Ovary (tissue), 9 donors: ENCODE measurements around the gene ADAD2. TPM values are rescaled to one million over a fixed set of nuclear protein-coding genes. Genes with fewer than 3 reads are reported as not detected.
A peak's percentile ranks its signal among the peaks of the same experiment; 100 is the strongest.

Source experiments
- DNase-seq, 5 donors: peaks; one replicate each; pipeline ENCODE4 v3.0.0-alpha.2; 2019 to 2020
- H3K27ac ChIP-seq, 2 donors: fragments of 200-600 bp; one replicate each; pipeline versions ENCODE4 v1.5.1 to v1.8.0; 2019 to 2022
- H3K27me3 ChIP-seq: fragments of 200-600 bp; one replicate; pipeline ENCODE4 v1.8.0; 2022
- H3K36me3 ChIP-seq: fragments of 200-600 bp; sonication (generic); one replicate; pipeline ENCODE4 v1.5.1; 2019
- H3K4me1 ChIP-seq: one replicate; pipeline ENCODE4 v1.8.1; 2013; ENCODE audit warnings: mild to moderate bottlenecking, moderate library complexity; ENCODE audit not compliant: insufficient read depth
- H3K4me3 ChIP-seq: fragments of 200-600 bp; sonication (generic); one replicate; pipeline ENCODE4 v1.5.1; 2017
- H3K9me3 ChIP-seq, 2 donors: fragments of 200-600 bp in 1 of 2; sonication (generic) in 1 of 2; one replicate each; pipeline versions ENCODE4 v1.5.1 to v1.8.1; 2013 to 2019; ENCODE audit warnings: mild to moderate bottlenecking in 1 of 2, moderate library complexity in 1 of 2
- EP300 ChIP-seq: sonication (generic); formaldehyde crosslinking; IDR thresholded peaks from one replicate; pipeline ENCODE4 v1.6.1; 2017; ENCODE audit warnings: antibody characterized with exemption
- POLR2A ChIP-seq: fragments of 450-650 bp; IDR thresholded peaks from one replicate; pipeline ENCODE4 v1.6.1; 2017; ENCODE audit warnings: antibody characterized with exemption, mild to moderate bottlenecking, moderate library complexity
- WGBS, 3 donors: extraction: QIAGEN DNeasy Blood & Tissue Kit in 1 of 3; methylation state at CpG; one replicate each; pipeline versions ENCODE4 v1.1.5 to v1.1.7; 2013 to 2017; 5-methylcytosine and 5-hydroxymethylcytosine counted together
- intact Hi-C, 4 donors: fragments of 100-400 bp; cut with DNase I; formaldehyde crosslinking; loops; one replicate each; pipeline versions ENCODE4 v1.11.0 to v1.15.1; 2022 to 2023
- polyA plus RNA-seq, 2 donors: library from polyadenylated mRNA; stranded (reverse); fragments of 200-250 nt in 1 of 2; fragments of 350-450 nt in 1 of 2; fragmentation: Illumina TruSeq in 1 of 2; extraction: RNeasy Lipid Tissue Mini Kit (QIAGEN cat#74804) in 1 of 2; gene quantifications; one replicate each; pipeline ENCODE4 v1.2.3, GENCODE V29; 2013 to 2014
- total RNA-seq, 7 donors: library from RNA; depleted of rRNA in 2 of 7; stranded (reverse); fragments of >200 nt in 2 of 7; fragmentation: NEBNext Ultra II Directional in 3 of 7; extraction: Animal tissue kit (Norgen Biotek cat#: 25700) in 3 of 7; gene quantifications; one replicate each; pipeline versions ENCODE4 v1.1.0 to v1.2.4, GENCODE V29; 2016 to 2023
- TF ChIP-seq, protein P1 (sequence below), 3 donors: fragments of 450-650 bp in 2 of 3; fragments of 200-600 bp in 1 of 3; IDR thresholded peaks; one replicate each; pipeline versions ENCODE4 v1.5.1 to v1.8.0; 2016 to 2022; ENCODE audit warnings: antibody characterized with exemption in 3 of 3, mild to moderate bottlenecking in 1 of 3
- donor health status: DM: no; HTN: no; CAD: no; lungs with moderate emphysema.
- donor health status: DM: no; HTN: no; CAD: no.
- donor health status: Bipolar disorder and iron deficiency.
- donor health status: DM: yes; HTN: yes; CAD: no.
- donor health status: DM: no; HTN: no; CAD: no.
- donor health status: DM: yes; HTN: yes; CAD: no.

ADAD2 gene
- total and polyA plus RNA-seq, 9 donors = 0.12 to 2.0 (median 0.84) TPM; not detected in 5

GRCh38 chr16:84226026-84226425 lies 35.1 kb downstream of the ADAD2 start:
- WGBS, 3 donors = 82 to 88% (median 87%) methylated on average over 8 of the region's 8 CpGs
- TF ChIP-seq EP300 (no peak), POLR2A (no peak)
- TF ChIP-seq, protein P1, sequence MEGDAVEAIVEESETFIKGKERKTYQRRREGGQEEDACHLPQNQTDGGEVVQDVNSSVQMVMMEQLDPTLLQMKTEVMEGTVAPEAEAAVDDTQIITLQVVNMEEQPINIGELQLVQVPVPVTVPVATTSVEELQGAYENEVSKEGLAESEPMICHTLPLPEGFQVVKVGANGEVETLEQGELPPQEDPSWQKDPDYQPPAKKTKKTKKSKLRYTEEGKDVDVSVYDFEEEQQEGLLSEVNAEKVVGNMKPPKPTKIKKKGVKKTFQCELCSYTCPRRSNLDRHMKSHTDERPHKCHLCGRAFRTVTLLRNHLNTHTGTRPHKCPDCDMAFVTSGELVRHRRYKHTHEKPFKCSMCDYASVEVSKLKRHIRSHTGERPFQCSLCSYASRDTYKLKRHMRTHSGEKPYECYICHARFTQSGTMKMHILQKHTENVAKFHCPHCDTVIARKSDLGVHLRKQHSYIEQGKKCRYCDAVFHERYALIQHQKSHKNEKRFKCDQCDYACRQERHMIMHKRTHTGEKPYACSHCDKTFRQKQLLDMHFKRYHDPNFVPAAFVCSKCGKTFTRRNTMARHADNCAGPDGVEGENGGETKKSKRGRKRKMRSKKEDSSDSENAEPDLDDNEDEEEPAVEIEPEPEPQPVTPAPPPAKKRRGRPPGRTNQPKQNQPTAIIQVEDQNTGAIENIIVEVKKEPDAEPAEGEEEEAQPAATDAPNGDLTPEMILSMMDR (IDR thresholded peaks at IDR 0.05) = no peak
- Histone ChIP-seq H3K4me1 (peaks cover 7% of the 10 kb centered on the region), H3K9me3 (no peaks in the 10 kb centered on the region), H3K36me3 (no peaks in the 10 kb centered on the region), H3K27ac (no peak overlapping the region), H3K27me3 (no peaks in the 10 kb centered on the region), H3K4me3 (no peak overlapping the region)
- DNase-seq = no peak
- intact Hi-C loops = no loop called here

DNA sequence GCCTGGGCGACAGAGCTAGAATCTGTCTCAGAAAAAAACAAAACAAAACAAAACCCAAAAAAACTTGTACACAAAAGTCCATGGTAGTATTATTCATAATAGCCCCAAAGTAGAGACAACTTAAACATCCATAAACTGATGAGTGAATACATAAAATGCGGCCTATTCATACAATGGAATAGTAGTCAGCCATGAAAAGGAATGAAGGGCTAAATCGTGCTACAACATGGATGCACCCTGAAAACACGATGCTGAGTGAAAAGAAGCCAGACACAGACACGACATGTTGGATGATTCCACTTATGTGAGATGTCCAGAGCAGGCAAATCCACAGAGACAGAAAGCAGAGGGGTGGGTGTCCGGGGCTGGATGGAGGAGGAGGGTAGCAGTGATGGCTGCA lies 36.6 kb downstream of the ADAD2 start:
- WGBS, 3 donors = 81 to 87% (median 83%) methylated on average over 6 of the region's 6 CpGs
- Histone ChIP-seq H3K4me1 (peaks cover 7% of the 10 kb centered on the region), H3K27me3 (no peaks in the 10 kb centered on the region), H3K27ac (no peak overlapping the region), H3K9me3 (no peaks in the 10 kb centered on the region), H3K4me3 (no peak overlapping the region), H3K36me3 (no peaks in the 10 kb centered on the region)
- intact Hi-C loops = no loop called here
- TF ChIP-seq POLR2A = no peak
- no peak for DNase-seq

- peak overlapping the region in 1 of 2 donors; percentile 22 for H3K27ac ChIP-seq
- WGBS, 3 donors = 17 to 21% (median 20%) methylated on average over 18 of the region's 18 CpGs
- intact Hi-C loops = no loop called here
- H3K4me1 ChIP-seq = peaks cover 7% of the 10 kb centered on the region
- H3K9me3 ChIP-seq = no peaks in the 10 kb centered on the region
- DNase-seq = peak; percentile 80 to 89 (median 81)
- TF ChIP-seq POLR2A (no peak), EP300 (no peak)
- TF ChIP-seq, protein P1 (IDR thresholded peaks at IDR 0.05) = no peak
- no peaks in the 10 kb centered on the region for H3K36me3 ChIP-seq
- no peaks in the 10 kb centered on the region for H3K27me3 ChIP-seq
- peak overlapping the region; percentile 4 for H3K4me3 ChIP-seq
Observed at GRCh38 chr16:84228256-84228838, 37.4 kb downstream of the ADAD2 start.

DNA sequence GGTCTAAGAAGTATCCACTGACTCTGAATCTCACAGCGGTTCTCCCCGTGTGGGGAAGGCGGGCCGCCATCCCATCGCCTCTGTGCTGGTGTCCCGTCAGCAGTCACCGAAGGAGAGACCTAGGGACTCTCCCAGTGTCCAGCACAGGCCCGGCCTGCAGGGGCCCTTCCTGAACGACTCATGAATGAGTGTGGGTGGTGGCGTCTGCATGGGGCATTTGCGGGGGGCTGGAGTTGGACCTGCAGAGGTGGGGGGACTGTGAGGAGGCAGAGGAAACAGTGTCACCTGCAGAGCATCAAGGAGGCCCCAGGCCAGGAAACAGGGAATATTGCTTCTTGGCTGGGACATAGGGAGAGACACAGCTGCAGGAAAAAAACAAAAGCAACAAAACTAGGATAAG lies 38.5 kb downstream of the ADAD2 start:
- no peaks in the 10 kb centered on the region for H3K9me3 ChIP-seq
- peaks cover 7% of the 10 kb centered on the region for H3K4me1 ChIP-seq
- DNase-seq = no peak
- H3K36me3 ChIP-seq = no peaks in the 10 kb centered on the region
- no peak overlapping the region for H3K4me3 ChIP-seq
- intact Hi-C loops = no loop called here
- TF ChIP-seq EP300 (no peak), POLR2A (no peak)
- TF ChIP-seq, protein P1 (IDR thresholded peaks at IDR 0.05) = no peak
- H3K27me3 ChIP-seq = no peaks in the 10 kb centered on the region
- H3K27ac ChIP-seq = no peak overlapping the region
- WGBS, 3 donors = 86 to 90% (median 86%) methylated on average over 11 of the region's 11 CpGs

- TF ChIP-seq POLR2A = no peak
- TF ChIP-seq EP300 = no peak
- TF ChIP-seq, protein P1 (IDR thresholded peaks at IDR 0.05) = no peak
- DNase-seq = no peak
- no peak overlapping the region for H3K27ac ChIP-seq
- H3K27me3 ChIP-seq = no peaks in the 10 kb centered on the region
- no peaks in the 10 kb centered on the region for H3K36me3 ChIP-seq
- intact Hi-C loops = no loop called here
- peaks cover 11% of the 10 kb centered on the region for H3K4me1 ChIP-seq
- 86 to 91% (median 89%) methylated on average over 5 of the region's 5 CpGs for WGBS, 3 donors
- H3K9me3 ChIP-seq = no peaks in the 10 kb centered on the region
- no peak overlapping the region for H3K4me3 ChIP-seq
Observed at GRCh38 chr16:84232060-84232459, 41.1 kb downstream of the ADAD2 start.
